ENCODE measurements around the gene MMRN2. TPM values are rescaled to one million over a fixed set of nuclear protein-coding genes. Genes with fewer than 3 reads are reported as not detected.

Gene MMRN2
- total RNA-seq, 4 donors from 2014 or later, result 23.1 to 77.6 (median 40.7) TPM

DNA sequence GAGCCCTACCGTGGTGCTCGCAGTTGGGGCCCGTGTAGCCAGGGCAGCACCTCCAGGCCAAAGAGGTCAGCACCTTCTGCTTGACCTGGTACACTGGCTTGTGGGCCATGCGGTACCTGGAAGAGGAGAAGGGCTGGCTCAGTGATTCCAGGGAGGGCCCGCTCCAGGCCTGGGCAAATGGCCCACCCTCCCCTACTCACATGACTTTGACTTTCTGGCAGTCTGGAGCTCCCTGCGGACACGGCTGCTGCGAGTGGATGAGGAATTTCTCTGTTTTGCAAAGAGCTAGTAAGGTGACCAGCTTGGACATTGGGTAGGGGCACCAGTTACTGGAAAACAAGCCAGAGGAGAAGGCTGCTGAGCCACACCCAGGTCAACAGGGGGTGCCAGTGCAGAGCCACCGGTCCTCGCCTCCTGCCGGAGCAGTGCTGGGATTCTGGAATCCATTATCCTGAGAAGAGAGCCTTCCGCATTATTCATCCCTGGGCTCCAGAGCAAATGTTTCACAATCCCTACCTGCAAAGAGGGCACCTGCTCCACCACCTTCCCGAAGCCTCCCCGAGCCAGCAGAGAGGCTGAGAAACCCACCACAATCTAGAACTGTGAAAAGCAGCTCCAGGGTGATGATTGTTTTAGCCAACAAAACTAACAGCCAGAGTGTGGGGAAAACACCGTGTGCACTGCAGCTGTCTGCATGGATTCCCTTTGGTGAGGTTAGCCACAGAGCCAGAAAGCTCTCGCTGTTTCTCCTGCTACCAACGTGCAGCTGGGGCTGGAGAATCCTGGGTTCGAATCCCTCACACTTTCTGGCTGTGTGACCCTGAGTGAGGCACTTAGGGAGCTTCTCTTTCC, 11.8 kb downstream of the MMRN2 start:
- Histone ChIP-seq H3K27me3 (no peaks in the 10 kb centered on the region), H3K27ac (no peak overlapping the region), H3K4me3 (no peak overlapping the region), H3K36me3 (peaks cover 8% of the 10 kb centered on the region), H3K9me3 (no peaks in the 10 kb centered on the region), H3K4me1 (peaks cover 25% of the 10 kb centered on the region)
- DNase-seq (ENCODE audit: low spot score in 2 of 2), result peak; percentile 69 to 75
- TF ChIP-seq POLR2AphosphoS5 (IDR thresholded peaks at IDR 0.05) (no peak), CTCF (IDR thresholded peaks at IDR 0.05) (no peak), EP300 (IDR thresholded peaks at IDR 0.05) (no peak), POLR2A (IDR thresholded peaks at IDR 0.05) (no peak)
- 70% methylated on average over 10 of the region's 18 CpGs for WGBS

- no peak overlapping the region for H3K4me3 ChIP-seq
- peaks cover 8% of the 10 kb centered on the region for H3K36me3 ChIP-seq
- H3K27ac ChIP-seq, result no peak overlapping the region
- peak in 1 of 2 donors; percentile 64 for DNase-seq (ENCODE audit: low spot score in 2 of 2)
- 77% methylated on average over 2 of the region's 3 CpGs for WGBS
- no peaks in the 10 kb centered on the region for H3K27me3 ChIP-seq
- no peaks in the 10 kb centered on the region for H3K9me3 ChIP-seq
- peaks cover 25% of the 10 kb centered on the region for H3K4me1 ChIP-seq
- TF ChIP-seq EP300 (IDR thresholded peaks at IDR 0.05) (no peak), POLR2AphosphoS5 (IDR thresholded peaks at IDR 0.05) (no peak), POLR2A (IDR thresholded peaks at IDR 0.05) (no peak), CTCF (IDR thresholded peaks at IDR 0.05) (no peak)
Measured at GRCh38 chr10:86944907-86945306, 12.5 kb downstream of the MMRN2 start.

DNA sequence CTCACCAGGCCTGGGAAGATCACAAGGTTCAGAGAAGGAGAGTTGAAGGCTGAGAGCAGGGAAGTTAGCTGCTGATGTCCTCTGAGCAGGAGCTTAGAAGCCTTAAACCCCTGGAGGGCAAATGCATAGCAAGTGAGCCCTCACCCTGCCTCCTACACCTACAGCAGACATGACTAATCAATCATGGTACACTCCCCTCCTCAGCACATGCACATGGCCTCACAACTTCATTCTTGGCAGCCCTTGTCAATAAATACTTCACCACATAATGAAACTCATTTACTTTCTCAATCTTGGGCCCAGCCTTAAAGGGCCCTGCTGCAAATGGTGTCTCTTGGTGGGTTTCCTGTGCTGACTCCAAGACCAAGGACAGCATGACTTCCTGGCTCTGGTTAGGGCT, 12.9 kb downstream of the MMRN2 start:
- TF ChIP-seq POLR2AphosphoS5 (IDR thresholded peaks at IDR 0.05) (no peak), POLR2A (IDR thresholded peaks at IDR 0.05) (no peak), CTCF (IDR thresholded peaks at IDR 0.05) (no peak), EP300 (IDR thresholded peaks at IDR 0.05) (no peak)
- no peaks in the 10 kb centered on the region for H3K27me3 ChIP-seq
- peaks cover 28% of the 10 kb centered on the region for H3K4me1 ChIP-seq
- H3K36me3 ChIP-seq, result peaks cover 8% of the 10 kb centered on the region
- DNase-seq (ENCODE audit: low spot score in 2 of 2), result peak; percentile 23 to 43
- no peak overlapping the region for H3K4me3 ChIP-seq
- no peaks in the 10 kb centered on the region for H3K9me3 ChIP-seq
- no peak overlapping the region for H3K27ac ChIP-seq

DNA sequence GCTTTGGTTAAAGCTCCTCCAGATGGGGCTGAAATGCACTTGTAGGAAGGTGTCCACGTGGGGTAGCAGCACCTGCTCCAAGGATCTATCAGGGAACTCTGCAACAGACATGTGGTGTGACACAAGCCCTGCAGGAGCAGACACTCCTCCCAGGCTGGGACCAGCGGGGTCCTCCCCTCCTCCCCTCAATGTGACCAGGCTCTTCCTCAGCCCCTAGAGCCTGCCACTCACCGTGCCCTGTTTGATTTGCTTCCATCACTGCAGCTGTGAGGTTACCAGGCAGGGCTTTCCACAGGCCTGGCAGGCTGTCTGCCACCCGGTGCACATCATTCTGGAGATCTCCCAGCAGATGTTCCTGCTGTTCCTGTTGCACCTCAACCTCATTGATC, 13.4 kb downstream of the MMRN2 start:
- peaks cover 8% of the 10 kb centered on the region for H3K36me3 ChIP-seq
- no peaks in the 10 kb centered on the region for H3K27me3 ChIP-seq
- no peak for TF ChIP-seq POLR2A (IDR thresholded peaks at IDR 0.05)
- no peak for TF ChIP-seq CTCF (IDR thresholded peaks at IDR 0.05)
- TF ChIP-seq POLR2AphosphoS5 (IDR thresholded peaks at IDR 0.05), result no peak
- TF ChIP-seq EP300 (IDR thresholded peaks at IDR 0.05), result no peak
- H3K4me1 ChIP-seq, result peaks cover 28% of the 10 kb centered on the region
- H3K4me3 ChIP-seq, result no peak overlapping the region
- DNase-seq (ENCODE audit: low spot score in 2 of 2), result no peak
- no peaks in the 10 kb centered on the region for H3K9me3 ChIP-seq
- H3K27ac ChIP-seq, result no peak overlapping the region
- 80% methylated on average over 1 of the region's 4 CpGs for WGBS

DNA sequence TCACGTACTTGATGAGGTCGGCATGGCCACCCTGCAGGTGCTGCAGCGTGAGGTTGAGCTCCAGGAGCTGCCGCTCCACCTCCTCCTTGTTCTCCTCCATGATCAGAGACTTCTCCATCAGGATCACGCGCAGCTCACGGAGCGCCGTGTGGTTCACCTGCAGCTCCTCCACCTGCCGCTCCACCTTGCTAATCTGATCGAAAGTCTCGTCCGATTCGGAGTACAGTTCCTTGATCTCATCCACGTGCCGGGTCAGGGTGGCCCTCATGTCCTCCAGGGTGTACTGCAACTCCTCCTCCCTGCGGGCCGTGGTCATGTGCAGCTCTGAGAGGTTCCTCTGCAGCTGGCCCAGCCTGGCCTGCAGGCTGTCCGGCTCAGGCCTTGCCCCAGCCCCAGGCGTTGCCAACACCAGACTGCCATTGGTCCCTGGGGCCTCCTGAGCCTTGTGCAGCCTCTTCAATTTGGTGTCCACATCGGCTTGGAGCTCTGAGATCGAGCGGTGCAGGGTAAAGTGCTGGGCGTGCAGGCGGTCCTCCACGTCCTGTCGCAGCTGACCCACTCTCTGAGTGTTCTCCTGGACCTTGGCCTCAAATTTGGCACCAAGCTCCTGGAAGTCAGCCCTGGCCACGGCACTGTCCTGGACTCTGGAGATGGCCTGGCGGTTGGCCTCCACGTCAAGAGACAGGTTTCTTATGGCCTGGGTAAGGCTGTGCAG, 13.9 kb downstream of the MMRN2 start:
- Histone ChIP-seq H3K9me3 (no peaks in the 10 kb centered on the region), H3K36me3 (peaks cover 8% of the 10 kb centered on the region), H3K27me3 (no peaks in the 10 kb centered on the region), H3K4me1 (peaks cover 28% of the 10 kb centered on the region), H3K4me3 (no peak overlapping the region), H3K27ac (no peak overlapping the region)
- TF ChIP-seq EP300 (IDR thresholded peaks at IDR 0.05), result no peak
- TF ChIP-seq POLR2A (IDR thresholded peaks at IDR 0.05), result no peak
- TF ChIP-seq POLR2AphosphoS5 (IDR thresholded peaks at IDR 0.05), result no peak
- no peak for TF ChIP-seq CTCF (IDR thresholded peaks at IDR 0.05)
- WGBS, result 98% methylated on average over 15 of the region's 30 CpGs
- DNase-seq (ENCODE audit: low spot score in 2 of 2), result peak; percentile 56 to 77
